HG03064 (cell line): Measurements from ENCODE around the gene ZNF320.
A peak's percentile ranks its signal among the peaks of the same experiment; 100 is the strongest.
"Not testable (repeated sequence)": the region's sequence is repeated elsewhere in the genome, so short reads cannot be mapped to it uniquely, and the experiment has no call there.

Experiments used
- ATAC-seq: cut with Tn5 transposase; IDR thresholded peaks from one replicate; pipeline ENCODE4 v1.9.1; 2021; ENCODE audit warnings: low read depth; ENCODE audit not compliant: unreplicated experiment

ZNF320 gene

DNA sequence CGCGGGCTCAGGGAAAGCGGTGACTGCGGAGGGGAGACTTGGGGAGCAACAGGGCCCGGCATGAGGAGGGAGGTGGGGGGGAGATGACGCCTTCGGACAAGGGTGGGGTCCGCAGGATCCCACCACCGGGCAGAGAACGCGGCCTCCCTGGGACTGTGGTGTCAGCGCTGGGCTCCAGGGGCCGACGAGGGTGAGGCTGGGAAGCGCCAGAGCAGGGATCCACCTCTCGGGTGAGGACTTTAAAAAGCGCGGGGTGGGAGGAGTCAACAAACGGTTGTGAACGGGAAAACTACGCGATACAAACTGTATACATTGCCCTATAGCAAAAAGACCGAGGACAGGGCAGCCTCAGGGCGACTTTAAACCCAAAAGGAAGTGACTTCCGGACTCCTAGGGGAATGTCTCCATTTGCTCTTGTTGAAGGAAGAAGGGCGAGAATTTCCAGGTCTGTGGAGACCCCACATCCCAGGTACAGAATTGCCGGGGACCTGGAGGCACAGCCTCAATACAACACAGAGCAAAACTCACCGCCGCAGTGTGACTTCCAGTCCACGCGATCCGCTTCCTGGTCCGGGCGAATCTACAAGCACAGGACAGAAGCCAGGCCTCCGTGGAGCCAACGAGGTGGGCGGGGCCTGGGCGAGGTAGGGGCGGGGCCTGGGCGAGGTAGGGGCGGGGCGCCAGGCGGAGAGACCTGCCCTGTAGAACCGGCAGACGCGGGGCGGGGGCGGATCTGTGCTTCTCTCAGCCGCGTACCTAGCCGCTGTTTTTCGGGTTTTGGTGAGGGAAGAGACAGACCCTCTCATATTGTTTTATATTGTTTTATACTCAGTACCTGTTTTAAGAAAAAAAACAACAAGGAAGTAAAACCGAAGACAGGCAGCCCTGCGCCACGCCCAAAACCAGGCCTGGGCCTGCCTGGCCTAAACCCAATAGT is 25.7 kb upstream of the ZNF320 start, which contains the start of gene ZNF888:
ZNF888 (minus strand) TSS at position 588 of the 937 bp plus-strand sequence. CDS start 5,555 bp downstream, outside the sequence.
- peak; percentile 91 for ATAC-seq

GRCh38 chr19:52917531-52917930 is 20.1 kb upstream of the ZNF320 start:
- ATAC-seq: no peak

- no peak for ATAC-seq
These were observed 13.2 kb upstream of the ZNF320 start for GRCh38 chr19:52910648-52911047.

- not testable (repeated sequence) for ATAC-seq
These were observed 6.8 kb upstream of the ZNF320 start for GRCh38 chr19:52904052-52904780.

DNA sequence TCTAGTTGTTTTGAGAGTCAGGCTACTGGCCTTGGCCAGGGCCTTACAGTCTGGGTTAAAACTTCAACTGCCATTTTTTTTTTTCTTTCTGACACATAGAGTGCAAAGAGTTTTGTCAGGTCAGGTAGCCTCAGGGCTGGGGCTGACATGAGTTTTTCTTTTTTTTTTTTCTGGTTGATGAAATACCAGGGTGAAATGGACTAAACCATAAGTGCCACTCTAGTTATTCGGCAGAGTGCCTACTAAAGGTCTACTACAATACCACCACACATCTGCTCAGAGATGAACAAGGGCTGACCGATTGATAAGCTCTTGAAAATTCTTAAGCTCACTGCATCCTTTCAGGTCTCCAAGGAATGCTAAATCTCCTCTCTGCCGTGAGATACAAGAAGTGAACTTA is 4.4 kb upstream of the ZNF320 start:
- no peak for ATAC-seq

- ATAC-seq: not testable (repeated sequence)
These were observed 1.2 kb upstream of the ZNF320 start for GRCh38 chr19:52898596-52898995.

GRCh38 chr19:52898101-52898500 is 666 bp upstream of the ZNF320 start:
- no peak for ATAC-seq

GRCh38 chr19:52896431-52897137 is 851 bp downstream of the ZNF320 start:
- no peak for ATAC-seq

DNA sequence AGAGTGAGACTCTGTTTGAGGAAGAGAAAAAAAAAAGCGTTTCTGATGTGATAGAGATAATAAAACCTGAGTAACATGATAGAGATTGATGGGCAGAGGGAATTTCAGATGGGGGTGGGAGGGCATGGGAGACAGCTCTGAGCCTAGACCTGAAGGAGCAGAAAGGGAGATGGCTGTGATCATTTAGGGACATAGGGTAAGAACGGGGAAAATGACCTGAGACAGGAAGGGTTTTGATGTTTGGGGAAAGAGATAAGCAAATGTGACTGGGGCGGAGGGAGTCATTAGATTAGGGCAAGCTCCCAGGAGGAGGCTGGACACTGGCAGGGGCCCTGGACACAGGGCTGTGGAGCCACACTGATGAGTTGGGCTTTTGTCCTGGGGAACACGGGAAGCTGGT is 6.1 kb downstream of the ZNF320 start:
- no peak for ATAC-seq

- no peak for ATAC-seq
These were observed 7.5 kb downstream of the ZNF320 start for GRCh38 chr19:52889931-52890330.

- ATAC-seq: no peak
These were observed 8.4 kb downstream of the ZNF320 start for GRCh38 chr19:52889076-52889475.

GRCh38 chr19:52880895-52881389 is 16.5 kb downstream of the ZNF320 start:
- ATAC-seq: no peak

- not testable (repeated sequence) for ATAC-seq
These were observed 24.4 kb downstream of the ZNF320 start for GRCh38 chr19:52872996-52873395.

DNA sequence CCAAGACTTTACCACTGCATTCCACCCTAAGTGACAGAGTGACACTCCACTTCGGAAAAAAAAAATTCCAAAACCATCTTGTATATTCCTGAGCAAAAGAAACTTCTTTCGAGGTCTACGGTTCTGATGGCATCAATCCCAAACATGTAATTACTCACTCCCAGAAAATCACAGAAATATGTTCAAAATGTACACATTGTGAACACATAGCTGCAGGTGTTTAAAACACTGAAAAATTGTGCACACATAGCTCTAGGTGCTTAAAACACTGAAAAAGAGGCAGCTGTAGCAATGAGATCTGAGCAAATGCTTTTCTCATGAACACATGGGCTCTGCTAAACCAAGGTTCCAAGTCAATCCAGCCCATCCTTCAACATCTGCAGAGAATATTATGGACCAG is 26.0 kb downstream of the ZNF320 start:
- ATAC-seq: no peak

GRCh38 chr19:52868031-52868430 is 29.4 kb downstream of the ZNF320 start:
- ATAC-seq: not testable (repeated sequence)

DNA sequence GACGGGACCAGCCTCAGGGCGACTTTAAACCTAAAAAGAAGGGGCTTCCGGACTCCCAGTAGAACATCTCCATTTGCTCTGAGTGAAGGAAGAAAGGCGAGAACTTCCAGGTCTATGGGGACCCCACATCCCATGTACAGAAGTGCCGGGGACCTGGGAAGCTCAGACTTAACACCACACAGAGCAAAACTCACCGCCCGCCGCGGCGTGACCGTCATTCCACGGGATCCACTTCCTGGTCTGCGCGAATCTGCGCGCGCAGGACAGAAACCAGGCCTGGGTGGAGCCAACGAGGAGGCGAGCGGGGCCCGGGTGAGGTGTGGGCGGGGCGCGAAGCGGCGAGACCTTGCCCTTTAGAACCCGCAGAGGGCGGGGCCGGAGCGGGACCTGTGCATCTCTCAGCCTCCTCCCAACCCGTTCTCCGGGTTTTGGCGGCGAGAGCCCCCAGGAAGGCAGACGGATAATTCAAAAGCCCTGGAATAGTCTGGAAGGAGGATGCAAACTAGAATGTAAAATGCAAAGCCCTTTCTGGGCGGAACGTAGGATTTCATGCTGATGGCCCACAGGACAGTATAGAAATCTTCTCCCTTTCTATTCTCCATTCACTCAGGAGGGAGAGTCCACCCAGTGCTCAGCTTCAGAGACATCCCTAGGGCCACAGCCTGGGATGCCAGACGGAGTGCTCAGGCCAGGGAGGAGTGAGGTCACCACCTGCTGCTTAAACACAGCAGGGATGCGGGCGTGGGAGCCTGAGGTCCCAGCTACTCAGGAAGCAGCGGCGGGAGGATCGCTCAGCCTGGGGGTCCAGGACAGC is 39.9 kb downstream of the ZNF320 start, which contains the start of gene ZNF468:
ZNF468 (minus strand) TSS at position 242 of the 814 bp plus-strand sequence. CDS start 3,347 bp downstream, outside the sequence.
- ATAC-seq: peak; percentile 82

- ATAC-seq: peak; percentile 30
These were observed 40.7 kb downstream of the ZNF320 start for GRCh38 chr19:52856540-52857377.
